H1 (cell line): ENCODE data around the gene CELF1. TPM values are rescaled to one million over a fixed set of nuclear protein-coding genes. Genes with fewer than 3 reads are reported as not detected.

Experiments used
- CTCF ChIA-PET: fragments of 300-600 bp; sonication (Branson Sonifier 250); formaldehyde crosslinking; loops from one replicate; lab custom pipeline; 2021; ENCODE audit not compliant: partially characterized antibody; lab: Charles Lee
- POLR2A ChIA-PET: fragments of 300-600 bp; sonication (Branson Sonifier 250); formaldehyde crosslinking; loops from one replicate; lab custom pipeline; 2021; ENCODE audit warnings: inconsistent platforms; ENCODE audit not compliant: partially characterized antibody; lab: Charles Lee
- DNase-seq, 2 experiments: peaks; one replicate each; pipeline versions ENCODE4 v3.0.0 to v3.0.0-alpha.2; 2010 to 2022; ENCODE audit warnings: low spot score in 2 of 2, low read depth in 1 of 2, mixed read lengths in 1 of 2
- FAIRE-seq: peaks from 2 replicates; lab custom pipeline; 2011; peaks lifted over from hg19 to GRCh38; lab: Jason Lieb, UNC
- H2AFZ ChIP-seq: 2 replicates; pipeline ENCODE4 v1.8.1; 2012; ENCODE audit warnings: low read length, inconsistent platforms
- H2AK5ac ChIP-seq: 2 replicates; pipeline ENCODE4 v1.6.1; 2013; ENCODE audit warnings: low read depth, low read length
- H2BK120ac ChIP-seq: replicated peaks from 2 replicates; pipeline ENCODE3; 2013; ENCODE audit warnings: low read depth, low read length, inconsistent platforms
- H2BK12ac ChIP-seq: 2 replicates; pipeline ENCODE4 v1.6.1; 2013; ENCODE audit warnings: low read depth, low read length
- H2BK15ac ChIP-seq: 2 replicates; pipeline ENCODE4 v1.6.1; 2013; ENCODE audit warnings: low read length
- H2BK20ac ChIP-seq: 2 replicates; pipeline ENCODE4 v1.6.1; 2013; ENCODE audit warnings: low read length
- H2BK5ac ChIP-seq: 2 replicates; pipeline ENCODE4 v1.6.1; 2013; ENCODE audit warnings: low read depth, low read length
- H3K14ac ChIP-seq: 2 replicates; pipeline ENCODE4 v1.6.1; 2013; ENCODE audit warnings: inconsistent platforms; ENCODE audit not compliant: insufficient read length
- H3K18ac ChIP-seq: 2 replicates; pipeline ENCODE4 v1.6.1; 2013; ENCODE audit warnings: low read length; ENCODE audit errors: extremely low read depth
- H3K23ac ChIP-seq: 2 replicates; pipeline ENCODE4 v1.6.1; 2013; ENCODE audit warnings: inconsistent platforms; ENCODE audit not compliant: insufficient read length
- H3K23me2 ChIP-seq: 2 replicates; pipeline ENCODE4 v1.6.1; 2013; ENCODE audit warnings: low read depth, low read length
- H3K27ac ChIP-seq: 2 replicates; pipeline ENCODE4 v1.6.1; 2011; ENCODE audit warnings: low read depth, low read length, inconsistent platforms
- H3K27me3 ChIP-seq, 4 experiments: replicated peaks in 1 of 4; 1 replicate in 1 of 4; 2 replicates in 3 of 4; pipeline versions ENCODE4 v1.6.1 to v1.8.1; 2011 to 2013; ENCODE audit warnings: low read length in 3 of 4, mild to moderate bottlenecking in 3 of 4, inconsistent platforms in 2 of 4, mixed read lengths in 2 of 4, moderate library complexity in 1 of 4; ENCODE audit not compliant: control insufficient read depth in 3 of 4, insufficient read depth in 3 of 4; ENCODE audit errors: extremely low read depth in 1 of 4
- H3K36me3 ChIP-seq, 4 experiments: 2 replicates each; pipeline versions ENCODE4 v1.6.1 to v1.8.1; 2011 to 2013; ENCODE audit warnings: mild to moderate bottlenecking in 4 of 4, low read length in 3 of 4, moderate library complexity in 2 of 4, control low read depth in 1 of 4, inconsistent platforms in 1 of 4; ENCODE audit not compliant: insufficient read depth in 4 of 4, control insufficient read depth in 2 of 4
- H3K4ac ChIP-seq: replicated peaks from 2 replicates; pipeline ENCODE3; 2013; ENCODE audit warnings: low read length, low read depth, mixed read lengths, inconsistent platforms; ENCODE audit not compliant: insufficient read length
- H3K4me1 ChIP-seq, 4 experiments: replicated peaks in 1 of 4; 1 replicate in 1 of 4; 2 replicates in 3 of 4; pipeline versions ENCODE4 v1.6.1 to v1.8.1; 2011 to 2013; ENCODE audit warnings: low read length in 3 of 4, inconsistent platforms in 2 of 4, mixed read lengths in 1 of 4; ENCODE audit not compliant: insufficient read depth in 4 of 4, control insufficient read depth in 3 of 4
- H3K4me2 ChIP-seq, 2 experiments: 2 replicates each; pipeline versions ENCODE4 v1.6.1 to v1.8.1; 2011 to 2013; ENCODE audit warnings: low read depth in 2 of 2, low read length in 2 of 2, control low read depth in 1 of 2, inconsistent platforms in 1 of 2, mild to moderate bottlenecking in 1 of 2; ENCODE audit not compliant: insufficient read depth in 1 of 2
- H3K4me3 ChIP-seq, 4 experiments: fragments of 200-600, 300-600 bp in 1 of 4; sonication (generic), shearing (Covaris generic), sonication (Bioruptor Twin) in 1 of 4; 2 replicates each; pipeline versions ENCODE4 v1.5.1 to v1.8.1; 2011 to 2016; ENCODE audit warnings: low read length in 4 of 4, low read depth in 3 of 4, control low read depth in 2 of 4, inconsistent platforms in 2 of 4, mild to moderate bottlenecking in 2 of 4, mixed read lengths in 1 of 4, moderate library complexity in 1 of 4; ENCODE audit not compliant: insufficient read depth in 2 of 4; ENCODE audit errors: extremely low read depth in 1 of 4
- H3K56ac ChIP-seq: replicated peaks from 2 replicates; pipeline ENCODE3; 2013; ENCODE audit warnings: low read depth, mild to moderate bottlenecking, mixed read lengths, low read length, inconsistent platforms; ENCODE audit not compliant: insufficient read length
- H3K79me1 ChIP-seq: 2 replicates; pipeline ENCODE4 v1.6.1; 2013; ENCODE audit warnings: low read depth, low read length, control low read depth
- H3K79me2 ChIP-seq, 2 experiments: 2 replicates each; pipeline versions ENCODE4 v1.6.1 to v1.8.1; 2012 to 2013; ENCODE audit warnings: low read length in 2 of 2, mild to moderate bottlenecking in 2 of 2, inconsistent platforms in 1 of 2; ENCODE audit not compliant: insufficient read depth in 2 of 2, control insufficient read depth in 1 of 2
- H3K9ac ChIP-seq, 4 experiments: replicated peaks in 1 of 4; 1 replicate in 1 of 4; 2 replicates in 3 of 4; pipeline versions ENCODE4 v1.6.1 to v1.8.1; 2011 to 2013; ENCODE audit warnings: low read depth in 3 of 4, low read length in 3 of 4, control low read depth in 2 of 4, mild to moderate bottlenecking in 2 of 4, moderate library complexity in 2 of 4, inconsistent platforms in 1 of 4; ENCODE audit errors: extremely low read depth in 1 of 4
- H3K9me3 ChIP-seq, 2 experiments: 2 replicates each; pipeline versions ENCODE4 v1.6.1 to v1.8.1; 2012 to 2013; ENCODE audit warnings: mild to moderate bottlenecking in 2 of 2, moderate library complexity in 2 of 2, control low read depth in 1 of 2, inconsistent platforms in 1 of 2, low read depth in 1 of 2, low read length in 1 of 2, mixed read lengths in 1 of 2; ENCODE audit not compliant: insufficient read depth in 2 of 2
- H4K20me1 ChIP-seq, 2 experiments: replicated peaks in 1 of 2; 2 replicates each; pipeline versions ENCODE3 to v1.8.1; 2011 to 2013; ENCODE audit warnings: inconsistent platforms in 2 of 2, low read length in 2 of 2, mild to moderate bottlenecking in 1 of 2; ENCODE audit not compliant: insufficient read depth in 2 of 2, control insufficient read depth in 1 of 2
- H4K5ac ChIP-seq: 2 replicates; pipeline ENCODE4 v1.6.1; 2013; ENCODE audit warnings: low read length, low read depth, mixed read lengths, inconsistent platforms; ENCODE audit not compliant: insufficient read length
- H4K8ac ChIP-seq: 2 replicates; pipeline ENCODE4 v1.8.0; 2013; ENCODE audit warnings: mild to moderate bottlenecking, moderate library complexity, low read length, inconsistent platforms; ENCODE audit not compliant: insufficient read depth; ENCODE audit errors: extremely low read depth
- H4K91ac ChIP-seq: replicated peaks from 2 replicates; pipeline ENCODE3; 2013; ENCODE audit warnings: low read length, mixed read lengths, inconsistent platforms; ENCODE audit not compliant: insufficient read length
- GTF2F1 ChIP-seq: IDR thresholded peaks from 2 replicates; pipeline ENCODE4 v1.6.1; 2012; ENCODE audit warnings: low read depth, low read length, improper control_type of control experiment, borderline replicate concordance
- WGBS, 2 experiments: shearing (Covaris generic) in 1 of 2; methylation state at CpG; one replicate each; pipeline versions ENCODE4 v1.1.6 to v1.1.7; 2013 to 2015; ENCODE audit warnings: low lambda C conversion rate in 2 of 2, mixed read lengths in 2 of 2, inconsistent platforms in 1 of 2, low coverage in 1 of 2, missing lambda C conversion rate in 1 of 2; ENCODE audit not compliant: insufficient replicate concordance in 2 of 2, insufficient coverage in 1 of 2, insufficient read length in 1 of 2; ENCODE audit errors: extremely low coverage in 1 of 2, missing lambda C conversion rate in 1 of 2; 5-methylcytosine and 5-hydroxymethylcytosine counted together
- polyA plus RNA-seq, 7 experiments: library from polyadenylated mRNA; depleted of rRNA in 3 of 7; stranded (reverse) in 5 of 7; unstranded in 2 of 7; fragments of >200 nt in 5 of 7; fragments of 200-250 nt in 2 of 7; gene quantifications; 1 replicate in 5 of 7; 2 replicates in 1 of 7; 4 replicates in 1 of 7; pipeline versions ENCODE4 v1.2.1 to v1.2.3, GENCODE V29; 2011 to 2013; ENCODE audit warnings: missing spikeins in 2 of 7, mixed read lengths in 2 of 7
- total RNA-seq: library from RNA; stranded (reverse); fragmentation: NEBNext Ultra II Directional; extraction: Animal tissue kit (Norgen Biotek cat#: 25700); gene quantifications from 2 replicates; pipeline ENCODE4 v1.2.1, GENCODE V29; 2021

The CELF1 gene
- total and polyA plus RNA-seq, 2 of the 8 experiments (the other 6 are each of a cell fraction or from before 2014, with no cell fraction given), result 131 to 197 TPM

GRCh38 chr11:47516984-47517853 is 35.7 kb downstream of the CELF1 start:
- H3K79me1 ChIP-seq, result peaks cover 11% of the 10 kb centered on the region
- CTCF ChIA-PET, result interaction anchor here (1.1 to 1.6 kb wide), 3 partner anchors 22 to 34 kb away, joined by 3 to 4 read pairs (median 3); no protein-coding TSS in a partner anchor
- no peak overlapping the region for H2AFZ ChIP-seq
- H4K20me1 ChIP-seq, result peaks cover 26 to 27% of the 10 kb centered on the region in 2 experiments
- H3K27me3 ChIP-seq, result no peaks in the 10 kb centered on the region
- H3K23me2 ChIP-seq, result peaks cover 2% of the 10 kb centered on the region; the same call in 1 of the 2 replicates
- H4K8ac ChIP-seq, result no peak overlapping the region
- no peak overlapping the region for H3K4me2 ChIP-seq
- no peak for TF ChIP-seq GTF2F1
- no peak overlapping the region for H4K5ac ChIP-seq
- H2BK20ac ChIP-seq, result no peak overlapping the region
- no peak overlapping the region for H2AK5ac ChIP-seq
- H3K23ac ChIP-seq, result no peak overlapping the region
- 90% methylated on average over 10 of the region's 10 CpGs; no CpG with 5 or more reads in 1 of the 2 experiments for WGBS, 2 experiments
- no peak overlapping the region for H3K56ac ChIP-seq
- no peak overlapping the region for H3K27ac ChIP-seq
- H2BK12ac ChIP-seq, result no peak overlapping the region
- no peak overlapping the region for H3K9ac ChIP-seq
- POLR2A ChIA-PET, result interaction anchor here (0.6 to 4.1 kb wide), 10 partner anchors 8 to 96 kb away, joined by 3 to 19 read pairs (median 4); partner anchors contain the start of gene CELF1
- H3K4me1 ChIP-seq, result peaks cover 2 to 13% (median 11%) of the 10 kb centered on the region in 4 experiments; a peak in 6 of 7 replicates
- H3K4me3 ChIP-seq, result no peak overlapping the region
- no peak for DNase-seq
- H4K91ac ChIP-seq, result no peak overlapping the region
- no peak overlapping the region for H3K14ac ChIP-seq
- no peak for FAIRE-seq
- H2BK5ac ChIP-seq, result no peak overlapping the region
- no peak overlapping the region for H2BK15ac ChIP-seq
- no peak overlapping the region for H3K18ac ChIP-seq
- H2BK120ac ChIP-seq, result no peak overlapping the region
- H3K4ac ChIP-seq, result no peak overlapping the region
- H3K36me3 ChIP-seq, result no peaks in the 10 kb centered on the region; a peak in 1 of 8 replicates
- H3K79me2 ChIP-seq, result peaks cover 33 to 96% of the 10 kb centered on the region in 2 experiments
- H3K9me3 ChIP-seq, result no peaks in the 10 kb centered on the region
